GM10266 (cell line): ENCODE data around the gene C2CD4D.

ENCODE experiments used
- DNase-seq: peaks from one replicate; pipeline ENCODE4 v3.0.0; 2012; ENCODE audit errors: extremely low spot score
- TF ChIP-seq, protein P1 (sequence below): IDR thresholded peaks from 2 replicates; pipeline ENCODE4 v1.5.1; 2012; ENCODE audit warnings: mild to moderate bottlenecking, low read depth; ENCODE audit not compliant: control insufficient read depth, insufficient read depth; ENCODE audit errors: missing control alignments

The C2CD4D gene

GRCh38 chr1:151809290-151809984 lies 30.2 kb downstream of the C2CD4D start:
- TF ChIP-seq, protein P1, sequence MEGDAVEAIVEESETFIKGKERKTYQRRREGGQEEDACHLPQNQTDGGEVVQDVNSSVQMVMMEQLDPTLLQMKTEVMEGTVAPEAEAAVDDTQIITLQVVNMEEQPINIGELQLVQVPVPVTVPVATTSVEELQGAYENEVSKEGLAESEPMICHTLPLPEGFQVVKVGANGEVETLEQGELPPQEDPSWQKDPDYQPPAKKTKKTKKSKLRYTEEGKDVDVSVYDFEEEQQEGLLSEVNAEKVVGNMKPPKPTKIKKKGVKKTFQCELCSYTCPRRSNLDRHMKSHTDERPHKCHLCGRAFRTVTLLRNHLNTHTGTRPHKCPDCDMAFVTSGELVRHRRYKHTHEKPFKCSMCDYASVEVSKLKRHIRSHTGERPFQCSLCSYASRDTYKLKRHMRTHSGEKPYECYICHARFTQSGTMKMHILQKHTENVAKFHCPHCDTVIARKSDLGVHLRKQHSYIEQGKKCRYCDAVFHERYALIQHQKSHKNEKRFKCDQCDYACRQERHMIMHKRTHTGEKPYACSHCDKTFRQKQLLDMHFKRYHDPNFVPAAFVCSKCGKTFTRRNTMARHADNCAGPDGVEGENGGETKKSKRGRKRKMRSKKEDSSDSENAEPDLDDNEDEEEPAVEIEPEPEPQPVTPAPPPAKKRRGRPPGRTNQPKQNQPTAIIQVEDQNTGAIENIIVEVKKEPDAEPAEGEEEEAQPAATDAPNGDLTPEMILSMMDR: no peak
- no peak for DNase-seq

DNA sequence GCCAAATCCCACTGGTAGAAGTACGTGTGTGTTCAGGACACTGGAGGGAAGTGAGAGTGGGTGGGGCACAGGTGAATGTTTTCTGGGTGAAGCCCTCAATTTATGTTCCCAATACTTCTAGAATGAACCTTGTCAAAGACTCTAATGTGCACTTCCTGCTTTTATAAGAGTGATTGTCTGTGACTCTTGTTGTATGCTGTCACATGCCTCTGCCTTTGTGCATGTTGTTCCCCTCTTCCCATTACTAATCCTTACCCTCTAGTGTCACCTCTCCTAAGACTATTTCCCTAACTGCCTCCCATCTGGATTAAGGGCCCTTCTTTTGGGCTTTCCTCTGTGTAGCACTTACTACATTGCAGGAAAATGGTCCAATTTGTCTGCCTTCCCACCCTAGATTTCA lies 31.9 kb downstream of the C2CD4D start:
- TF ChIP-seq, protein P1: no peak

GRCh38 chr1:151807131-151807530 lies 32.5 kb downstream of the C2CD4D start:
- DNase-seq: no peak
- TF ChIP-seq, protein P1: no peak

More for the DNA sequence above, 31.9 kb downstream of the C2CD4D start:
- no peak for DNase-seq

- no peak for DNase-seq
- TF ChIP-seq, protein P1: no peak
These were observed 33.5 kb downstream of the C2CD4D start for GRCh38 chr1:151806170-151806569.

DNA sequence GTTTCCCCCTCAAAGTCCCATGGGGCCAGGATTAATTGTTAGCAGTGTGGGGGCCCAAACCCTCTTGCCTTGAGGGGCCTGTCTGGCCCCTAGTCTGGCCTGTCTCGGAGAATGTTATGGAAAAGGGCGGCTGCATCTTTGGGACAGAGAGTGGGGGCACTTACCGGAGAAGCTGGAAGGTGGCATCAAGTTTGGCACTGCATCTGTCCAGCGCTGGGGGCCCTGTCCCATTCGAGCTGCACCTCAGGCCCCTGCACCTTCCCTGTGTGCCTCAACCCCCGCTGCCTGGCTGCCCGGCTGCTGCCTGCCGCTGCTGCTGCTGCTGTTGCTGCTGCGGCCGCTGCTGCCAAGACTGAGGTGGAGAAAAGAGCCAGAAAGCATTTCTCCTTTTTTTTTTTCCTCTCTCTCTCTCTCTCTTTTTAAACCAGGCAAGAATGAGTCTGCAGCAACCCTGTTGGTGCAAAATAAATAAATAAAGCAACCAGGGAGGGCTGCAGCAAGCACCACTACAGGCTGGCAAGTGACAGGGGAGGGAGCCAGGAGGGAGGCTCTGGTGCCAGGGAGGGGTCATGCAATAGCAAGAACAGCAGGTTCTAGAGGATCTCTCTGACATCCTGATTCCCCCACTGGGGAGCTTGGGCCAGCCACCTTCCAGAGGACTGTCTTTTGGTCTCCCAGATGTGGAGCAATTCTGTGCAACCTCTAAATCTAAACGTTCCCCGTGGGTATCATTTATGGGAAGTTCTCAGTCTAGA lies 34.4 kb downstream of the C2CD4D start, which contains the start of gene LINGO4:
LINGO4 (minus strand) TSS at position 354 of the 755 bp plus-strand sequence. CDS start 2,715 bp downstream, outside the sequence.
- DNase-seq: no peak
- TF ChIP-seq, protein P1: no peak

GRCh38 chr1:151803915-151804314 lies 35.7 kb downstream of the C2CD4D start:
- no peak for DNase-seq
- TF ChIP-seq, protein P1: no peak

GRCh38 chr1:151803164-151803563 lies 36.5 kb downstream of the C2CD4D start:
- TF ChIP-seq, protein P1: no peak
- no peak for DNase-seq
